OCI-LY1 (cell line): ENCODE measurements around the gene DCP1B.

Experiments used
- H2AFZ ChIP-seq: fragments of 200-600 bp; sonication (generic), shearing (Covaris generic); 2 replicates; pipeline ENCODE4 v1.6.0; 2014; ENCODE audit warnings: antibody characterized with exemption, mild to moderate bottlenecking, low read length
- H3F3A ChIP-seq: fragments of 200-600 bp; sonication (generic), shearing (Covaris generic); 2 replicates; pipeline ENCODE4 v1.6.0; 2014; ENCODE audit warnings: mild to moderate bottlenecking, antibody characterized with exemption, low read length, moderate library complexity; ENCODE audit not compliant: insufficient read depth
- H3K27ac ChIP-seq: fragments of 200-600 bp; sonication (generic); 2 replicates; pipeline ENCODE4 v1.5.1; 2014; ENCODE audit warnings: low read length, mixed run types, mild to moderate bottlenecking, low read depth; ENCODE audit not compliant: poor library complexity, severe bottlenecking
- H3K27me3 ChIP-seq: fragments of 200-600 bp; sonication (generic); 2 replicates; pipeline ENCODE4 v1.6.0; 2014; ENCODE audit warnings: antibody characterized with exemption, mild to moderate bottlenecking, low read length, moderate library complexity; ENCODE audit not compliant: insufficient read depth
- H3K36me3 ChIP-seq: fragments of 200-600 bp; sonication (generic); 2 replicates; pipeline ENCODE4 v1.6.1; 2014; ENCODE audit warnings: mild to moderate bottlenecking, antibody characterized with exemption, low read length, moderate library complexity, mixed read lengths; ENCODE audit not compliant: insufficient read depth
- H3K4me1 ChIP-seq: fragments of 200-600 bp; sonication (generic); 2 replicates; pipeline ENCODE4 v1.5.1; 2014; ENCODE audit warnings: mild to moderate bottlenecking, low read length, moderate library complexity; ENCODE audit not compliant: insufficient read depth, severe bottlenecking
- H3K4me2 ChIP-seq: fragments of 200-600 bp; sonication (generic), shearing (Covaris generic); 2 replicates; pipeline ENCODE4 v1.6.1; 2014; ENCODE audit warnings: low read length
- H3K4me3 ChIP-seq: fragments of 200-600 bp; sonication (generic); 2 replicates; pipeline ENCODE4 v1.5.1; 2014; ENCODE audit warnings: low read length, low read depth, mild to moderate bottlenecking, mixed read lengths; ENCODE audit not compliant: poor library complexity, severe bottlenecking
- H3K79me2 ChIP-seq: fragments of 200-600 bp; shearing (Covaris generic); 2 replicates; pipeline ENCODE4 v1.6.1; 2016; ENCODE audit warnings: mixed run types, low read length, mixed read lengths; ENCODE audit not compliant: insufficient read depth
- H3K9ac ChIP-seq: fragments of 200-600 bp; sonication (generic), shearing (Covaris generic); 2 replicates; pipeline ENCODE4 v1.6.1; 2014; ENCODE audit warnings: mild to moderate bottlenecking, low read length, mixed read lengths
- H3K9me2 ChIP-seq: fragments of 200-600 bp; sonication (generic), shearing (Covaris generic); 2 replicates; pipeline ENCODE4 v1.6.1; 2014; ENCODE audit warnings: low read depth, mild to moderate bottlenecking, low read length, mixed read lengths
- H3K9me3 ChIP-seq: fragments of 200-600 bp; shearing (Covaris generic); 2 replicates; pipeline ENCODE4 v1.6.1; 2014; ENCODE audit warnings: low read length, mixed read lengths
- H4K20me1 ChIP-seq: fragments of 200-600 bp; sonication (generic), shearing (Covaris generic); 2 replicates; pipeline ENCODE4 v1.6.0; 2016; ENCODE audit warnings: mild to moderate bottlenecking, low read length; ENCODE audit not compliant: insufficient read depth
- CTCF ChIP-seq: fragments of 200-600 bp; sonication (generic), shearing (Covaris generic); IDR thresholded peaks from 2 replicates; pipeline ENCODE4 v1.5.1; 2017; ENCODE audit warnings: mild to moderate bottlenecking, antibody characterized with exemption, low read length, moderate library complexity, mixed read lengths
- EZH2 ChIP-seq: fragments of 200-600 bp; sonication (generic), shearing (Covaris generic); IDR thresholded peaks from 2 replicates; pipeline ENCODE4 v1.8.0; 2017; ENCODE audit warnings: borderline replicate concordance, mixed run types, mild to moderate bottlenecking, antibody characterized with exemption, low read length, moderate library complexity, mixed read lengths

DCP1B gene

GRCh38 chr12:2003676-2004112 is 563 bp downstream of the DCP1B start:
- Histone ChIP-seq H2AFZ (peak overlapping the region; percentile 58; the same call in 1 of the 2 replicates), H3F3A (0 out of 2 replicates have a peak, but pooled peaks cover 4% of the 10 kb centered on the region), H3K9ac (peak overlapping the region; percentile 88), H3K27me3 (no peaks in the 10 kb centered on the region), H3K27ac (peak overlapping the region; percentile 32), H4K20me1 (no peaks in the 10 kb centered on the region), H3K79me2 (no peaks in the 10 kb centered on the region), H3K4me2 (peak overlapping the region; percentile 84), H3K4me3 (peak overlapping the region; percentile 89), H3K9me2 (no peaks in the 10 kb centered on the region), H3K4me1 (peaks cover 24% of the 10 kb centered on the region), H3K9me3 (no peaks in the 10 kb centered on the region), H3K36me3 (no peaks in the 10 kb centered on the region)
- TF ChIP-seq EZH2, result no peak
- TF ChIP-seq CTCF, result no peak

GRCh38 chr12:1995205-1995896 is 8.9 kb downstream of the DCP1B start:
- Histone ChIP-seq H4K20me1 (no peaks in the 10 kb centered on the region), H3K9me2 (no peaks in the 10 kb centered on the region), H3F3A (no peaks in the 10 kb centered on the region), H2AFZ (no peak overlapping the region), H3K9me3 (no peaks in the 10 kb centered on the region), H3K9ac (no peak overlapping the region), H3K27me3 (no peaks in the 10 kb centered on the region), H3K4me2 (no peak overlapping the region), H3K4me3 (no peak overlapping the region), H3K36me3 (peaks cover 2% of the 10 kb centered on the region), H3K27ac (no peak overlapping the region), H3K4me1 (no peaks in the 10 kb centered on the region), H3K79me2 (no peaks in the 10 kb centered on the region)
- no peak for TF ChIP-seq EZH2
- no peak for TF ChIP-seq CTCF

- H3K79me2 ChIP-seq, result no peaks in the 10 kb centered on the region
- no peaks in the 10 kb centered on the region for H3K9me3 ChIP-seq
- no peak overlapping the region for H3K4me3 ChIP-seq
- H3K4me1 ChIP-seq, result no peaks in the 10 kb centered on the region
- no peaks in the 10 kb centered on the region for H3F3A ChIP-seq
- TF ChIP-seq CTCF, result no peak
- TF ChIP-seq EZH2, result no peak
- H2AFZ ChIP-seq, result no peak overlapping the region
- no peaks in the 10 kb centered on the region for H4K20me1 ChIP-seq
- peaks cover 8% of the 10 kb centered on the region for H3K36me3 ChIP-seq
- H3K27ac ChIP-seq, result no peak overlapping the region
- no peaks in the 10 kb centered on the region for H3K27me3 ChIP-seq
- H3K9ac ChIP-seq, result no peak overlapping the region
- no peak overlapping the region for H3K4me2 ChIP-seq
- H3K9me2 ChIP-seq, result no peaks in the 10 kb centered on the region
These were observed 9.7 kb downstream of the DCP1B start for GRCh38 chr12:1994429-1995143.
